SK-N-SH (cell line): ENCODE data around the gene TTC9B.

Experiments
- CHD2 ChIP-seq: fragments of 150-350 bp; IDR thresholded peaks from 2 replicates; pipeline ENCODE4 v1.6.1; 2018; ENCODE audit warnings: low read length; ENCODE audit not compliant: partially characterized antibody
- CTCF ChIP-seq: fragments of 200-600 bp; sonication (generic); IDR thresholded peaks from 2 replicates; pipeline ENCODE4 v1.6.1; 2017; ENCODE audit warnings: antibody characterized with exemption, mild to moderate bottlenecking, moderate library complexity
- EP300 ChIP-seq, 2 experiments: IDR thresholded peaks; 2 replicates each; pipeline versions ENCODE4 v1.4.0 to v1.6.1; 2012; ENCODE audit warnings: borderline replicate concordance in 1 of 2, low read depth in 1 of 2, low read length in 1 of 2
- FOXJ3 ChIP-seq: sonication (generic); formaldehyde crosslinking; IDR thresholded peaks from 2 replicates; pipeline ENCODE4 v1.5.1; 2020; ENCODE audit warnings: mild to moderate bottlenecking, missing genetic modification reagents
- GABPA ChIP-seq: IDR thresholded peaks from 2 replicates; pipeline ENCODE4 v1.4.0; 2012; ENCODE audit warnings: low read depth, mild to moderate bottlenecking
- GATA2 ChIP-seq: sonication (generic); formaldehyde crosslinking; IDR thresholded peaks from 2 replicates; pipeline ENCODE4 v1.5.0; 2020; ENCODE audit warnings: mild to moderate bottlenecking, missing genetic modification reagents
- JUND ChIP-seq: IDR thresholded peaks from 2 replicates; pipeline ENCODE4 v1.4.0; 2012
- RAD21 ChIP-seq: IDR thresholded peaks from 2 replicates; pipeline ENCODE4 v1.6.1; 2012; ENCODE audit warnings: mild to moderate bottlenecking, low read length
- REST ChIP-seq: IDR thresholded peaks from 2 replicates; pipeline ENCODE4 v1.6.1; 2012; ENCODE audit warnings: mild to moderate bottlenecking, low read depth, low read length, moderate library complexity
- SMC3 ChIP-seq: IDR thresholded peaks from 2 replicates; pipeline ENCODE4 v1.6.1; 2012; ENCODE audit warnings: low read depth, low read length, improper control_type of control experiment
- TAF1 ChIP-seq: IDR thresholded peaks from 2 replicates; pipeline ENCODE4 v1.6.1; 2012; ENCODE audit warnings: low read depth, mild to moderate bottlenecking, low read length, moderate library complexity, borderline replicate concordance
- TEAD4 ChIP-seq: IDR thresholded peaks from 2 replicates; pipeline ENCODE4 v1.4.0; 2012; ENCODE audit warnings: mild to moderate bottlenecking, borderline replicate concordance; ENCODE audit not compliant: insufficient read depth
- USF1 ChIP-seq: IDR thresholded peaks from 2 replicates; pipeline ENCODE4 v1.4.0; 2012; ENCODE audit warnings: low read depth, borderline replicate concordance

GRCh38 chr19:40193587-40193849 is 24.7 kb downstream of the TTC9B start:
- TF ChIP-seq TEAD4 (no peak), CTCF (no peak), GABPA (no peak), EP300 (IDR thresholded peaks at IDR 0.05; ENCODE audit: borderline replicate concordance in 1 of 2, low read depth in 1 of 2, low read length in 1 of 2) (no peak), CHD2 (no peak), RAD21 (no peak), TAF1 (no peak), GATA2 (no peak), USF1 (no peak), SMC3 (no peak), JUND (no peak), REST (no peak), FOXJ3 (CRISPR knock-in tag) (no peak)
